B cell (primary cell): ENCODE data around the gene VWA3B.

Experiments
- EZH2 ChIP-seq: IDR thresholded peaks from 2 replicates; pipeline ENCODE4 v1.6.1; 2012; ENCODE audit warnings: borderline replicate concordance, low read depth, mild to moderate bottlenecking, moderate library complexity, low read length; ENCODE audit not compliant: insufficient read depth, poor library complexity, severe bottlenecking
- TF ChIP-seq, protein P1 (sequence below): fragments of 200-600 bp; IDR thresholded peaks from one replicate; pipeline ENCODE4 v1.8.0; 2022; ENCODE audit warnings: antibody characterized with exemption, mild to moderate bottlenecking

DNA sequence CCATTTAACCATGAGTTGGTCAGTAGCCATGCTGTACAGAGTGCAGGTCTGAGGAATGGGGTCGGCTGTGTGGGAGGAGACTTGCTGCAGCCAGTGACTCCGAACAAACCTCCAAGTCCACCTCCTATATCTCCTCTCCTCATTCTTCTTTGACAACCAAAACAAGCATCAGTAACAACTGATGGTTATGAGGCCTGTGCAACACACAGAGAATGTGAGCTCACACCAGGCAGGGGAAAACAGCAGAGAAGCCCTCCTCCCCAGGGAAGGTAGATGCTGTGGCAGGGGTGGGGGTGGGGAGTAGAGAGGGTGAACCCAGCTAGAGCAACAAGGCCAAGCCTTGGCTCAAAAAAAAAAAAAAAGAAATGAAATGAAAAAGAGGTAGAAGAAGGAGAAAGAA, 247.0 kb downstream of the VWA3B start:
- TF ChIP-seq, protein P1, sequence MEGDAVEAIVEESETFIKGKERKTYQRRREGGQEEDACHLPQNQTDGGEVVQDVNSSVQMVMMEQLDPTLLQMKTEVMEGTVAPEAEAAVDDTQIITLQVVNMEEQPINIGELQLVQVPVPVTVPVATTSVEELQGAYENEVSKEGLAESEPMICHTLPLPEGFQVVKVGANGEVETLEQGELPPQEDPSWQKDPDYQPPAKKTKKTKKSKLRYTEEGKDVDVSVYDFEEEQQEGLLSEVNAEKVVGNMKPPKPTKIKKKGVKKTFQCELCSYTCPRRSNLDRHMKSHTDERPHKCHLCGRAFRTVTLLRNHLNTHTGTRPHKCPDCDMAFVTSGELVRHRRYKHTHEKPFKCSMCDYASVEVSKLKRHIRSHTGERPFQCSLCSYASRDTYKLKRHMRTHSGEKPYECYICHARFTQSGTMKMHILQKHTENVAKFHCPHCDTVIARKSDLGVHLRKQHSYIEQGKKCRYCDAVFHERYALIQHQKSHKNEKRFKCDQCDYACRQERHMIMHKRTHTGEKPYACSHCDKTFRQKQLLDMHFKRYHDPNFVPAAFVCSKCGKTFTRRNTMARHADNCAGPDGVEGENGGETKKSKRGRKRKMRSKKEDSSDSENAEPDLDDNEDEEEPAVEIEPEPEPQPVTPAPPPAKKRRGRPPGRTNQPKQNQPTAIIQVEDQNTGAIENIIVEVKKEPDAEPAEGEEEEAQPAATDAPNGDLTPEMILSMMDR: no peak
- no peak for TF ChIP-seq EZH2
